RPMI7951 (cell line): ENCODE measurements around the gene TPRX2. TPM values are rescaled to one million over a fixed set of nuclear protein-coding genes. Genes with fewer than 3 reads are reported as not detected.

ENCODE experiments used
- total RNA-seq: library from RNA; depleted of rRNA; stranded (reverse); fragments of >200 nt; shearing (Covaris generic); gene quantifications from 2 replicates; pipeline ENCODE4 v1.2.3, GENCODE V29; 2014; rRNA removed

The TPRX2 gene
- total RNA-seq, 1 experiment from 2014 or later: not detected

Other genes starting within 250 kb of the TPRX2 start
- 65.1 and 67.4 TPM in 2 replicates for gene EHD2, start 145.8 kb upstream of the TPRX2 start, total RNA-seq
- gene NOP53, start 113.7 kb upstream of the TPRX2 start, total RNA-seq: 32.8 and 39.4 TPM in 2 replicates
- gene SELENOW, start 80.5 kb upstream of the TPRX2 start, total RNA-seq: 689 and 818 TPM in 2 replicates
- not detected in 2 replicates for gene TPRX1, start 54.7 kb upstream of the TPRX2 start, total RNA-seq
- not detected in 2 replicates for gene CRX, start 37.3 kb upstream of the TPRX2 start, total RNA-seq
- not detected in 2 replicates for gene SULT2A1, start 27.1 kb downstream of the TPRX2 start, total RNA-seq
- not detected in 2 replicates for gene BSPH1, start 132.9 kb downstream of the TPRX2 start, total RNA-seq
- not detected in 2 replicates for gene ELSPBP1, start 135.4 kb downstream of the TPRX2 start, total RNA-seq
- gene CABP5, start 184.8 kb downstream of the TPRX2 start, total RNA-seq: not detected in 2 replicates